ENCODE data around the gene CNKSR3.
"Not testable (repeated sequence)": the region's sequence is repeated elsewhere in the genome, so short reads cannot be mapped to it uniquely, and the experiment has no call there.

CNKSR3 gene

DNA sequence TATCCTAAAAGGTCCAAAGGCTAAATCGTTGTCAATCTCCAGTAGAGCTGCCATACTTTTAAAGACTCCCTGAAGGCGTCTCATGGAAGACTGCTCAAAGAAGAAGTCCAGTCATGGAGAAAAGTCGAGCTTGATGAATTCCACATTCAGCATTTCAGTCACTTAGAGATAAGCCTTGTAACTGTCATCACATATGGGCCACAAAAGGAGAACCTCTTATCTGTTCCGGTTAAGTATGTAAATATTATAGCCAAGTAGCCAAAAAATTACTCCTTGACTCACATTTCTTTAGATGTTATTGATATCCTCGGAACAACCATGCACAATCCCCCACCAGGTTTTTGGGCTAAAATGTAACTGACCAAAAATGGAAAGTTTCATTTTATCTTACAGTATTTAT, 9.8 kb upstream of the CNKSR3 start:
- TF ChIP-seq, protein P1, sequence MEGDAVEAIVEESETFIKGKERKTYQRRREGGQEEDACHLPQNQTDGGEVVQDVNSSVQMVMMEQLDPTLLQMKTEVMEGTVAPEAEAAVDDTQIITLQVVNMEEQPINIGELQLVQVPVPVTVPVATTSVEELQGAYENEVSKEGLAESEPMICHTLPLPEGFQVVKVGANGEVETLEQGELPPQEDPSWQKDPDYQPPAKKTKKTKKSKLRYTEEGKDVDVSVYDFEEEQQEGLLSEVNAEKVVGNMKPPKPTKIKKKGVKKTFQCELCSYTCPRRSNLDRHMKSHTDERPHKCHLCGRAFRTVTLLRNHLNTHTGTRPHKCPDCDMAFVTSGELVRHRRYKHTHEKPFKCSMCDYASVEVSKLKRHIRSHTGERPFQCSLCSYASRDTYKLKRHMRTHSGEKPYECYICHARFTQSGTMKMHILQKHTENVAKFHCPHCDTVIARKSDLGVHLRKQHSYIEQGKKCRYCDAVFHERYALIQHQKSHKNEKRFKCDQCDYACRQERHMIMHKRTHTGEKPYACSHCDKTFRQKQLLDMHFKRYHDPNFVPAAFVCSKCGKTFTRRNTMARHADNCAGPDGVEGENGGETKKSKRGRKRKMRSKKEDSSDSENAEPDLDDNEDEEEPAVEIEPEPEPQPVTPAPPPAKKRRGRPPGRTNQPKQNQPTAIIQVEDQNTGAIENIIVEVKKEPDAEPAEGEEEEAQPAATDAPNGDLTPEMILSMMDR (IDR thresholded peaks at IDR 0.05; ENCODE audit: low read depth, low read length, missing control alignments) = no peak
- no peak for DNase-seq (ENCODE audit: low read depth)
- in situ Hi-C loops (cut with HindIII; ENCODE audit: low sequenced_read_pairs) = no loop called here
- no peak overlapping the region for H3K4me3 ChIP-seq (ENCODE audit: low read depth, low read length)

DNA sequence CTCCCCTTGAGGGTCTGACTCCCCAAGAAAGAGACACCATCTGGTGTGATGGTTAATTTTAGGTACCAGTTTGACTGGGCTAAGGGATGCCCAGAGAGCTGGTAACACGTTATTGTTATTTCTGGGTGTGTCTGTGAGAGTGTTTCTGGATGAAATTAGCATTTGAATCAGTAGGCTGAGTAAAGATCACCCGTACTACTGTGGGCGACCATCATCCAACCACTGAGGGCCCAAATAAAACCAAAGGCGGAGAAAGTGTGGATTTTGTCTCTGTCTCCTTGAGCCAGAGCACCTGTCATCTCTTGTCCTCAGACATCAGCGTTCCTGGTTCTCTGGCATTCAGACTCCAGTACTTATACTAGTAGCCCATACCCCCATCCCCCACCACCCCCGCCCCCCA, 7.9 kb upstream of the CNKSR3 start:
- H3K4me3 ChIP-seq (ENCODE audit: low read depth, low read length) = no peak overlapping the region
- TF ChIP-seq, protein P1 (IDR thresholded peaks at IDR 0.05; ENCODE audit: low read depth, low read length, missing control alignments) = no peak
- in situ Hi-C loops (cut with HindIII; ENCODE audit: low sequenced_read_pairs) = no loop called here
- DNase-seq (ENCODE audit: low read depth) = no peak

DNA sequence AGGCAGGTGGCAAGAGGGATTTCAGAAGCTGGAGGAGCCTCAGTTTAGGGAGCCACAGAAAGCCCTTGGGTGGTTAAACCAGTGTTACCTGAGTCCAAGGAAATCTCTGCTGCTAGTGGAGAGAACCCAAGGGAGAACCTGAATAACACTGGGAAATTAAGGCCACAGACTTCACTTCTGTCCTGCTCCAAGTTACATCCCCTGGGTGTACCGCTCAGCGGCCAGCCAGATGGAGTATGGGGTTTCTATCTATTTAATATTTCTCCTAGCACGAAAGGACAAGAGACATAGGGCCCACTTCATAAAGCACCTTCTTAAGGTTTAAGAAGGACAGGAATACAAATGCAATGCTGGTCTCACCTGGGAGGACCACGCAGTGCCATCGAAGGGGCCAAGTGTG, 5.8 kb upstream of the CNKSR3 start:
- TF ChIP-seq, protein P1 (IDR thresholded peaks at IDR 0.05; ENCODE audit: low read depth, low read length, missing control alignments) = no peak
- H3K4me3 ChIP-seq (ENCODE audit: low read depth, low read length) = no peak overlapping the region
- no peak for DNase-seq (ENCODE audit: low read depth)
- in situ Hi-C loops (cut with HindIII; ENCODE audit: low sequenced_read_pairs) = no loop called here

DNA sequence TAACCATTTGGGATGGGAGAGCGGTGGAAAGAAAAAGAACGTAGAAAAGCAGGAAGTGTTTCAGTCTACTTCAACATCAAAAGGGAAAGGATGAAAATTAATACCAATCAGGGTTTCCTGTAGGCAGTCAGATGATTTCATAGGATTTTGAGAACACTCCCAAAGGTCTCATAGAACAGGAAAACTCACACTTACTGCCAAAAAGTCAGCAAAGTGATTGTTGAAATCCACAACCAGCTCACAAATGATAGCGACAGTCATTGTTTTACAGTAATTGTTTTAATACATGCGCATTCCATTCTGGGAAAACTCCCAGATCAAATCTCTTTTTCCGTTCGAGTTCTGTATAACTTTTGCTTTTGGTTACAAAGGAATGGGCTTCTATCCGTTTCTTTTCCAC, 5.3 kb upstream of the CNKSR3 start:
- no peak for DNase-seq (ENCODE audit: low read depth)
- H3K4me3 ChIP-seq (ENCODE audit: low read depth, low read length) = no peak overlapping the region
- in situ Hi-C loops (cut with HindIII; ENCODE audit: low sequenced_read_pairs) = no loop called here
- TF ChIP-seq, protein P1 (IDR thresholded peaks at IDR 0.05; ENCODE audit: low read depth, low read length, missing control alignments) = no peak

DNA sequence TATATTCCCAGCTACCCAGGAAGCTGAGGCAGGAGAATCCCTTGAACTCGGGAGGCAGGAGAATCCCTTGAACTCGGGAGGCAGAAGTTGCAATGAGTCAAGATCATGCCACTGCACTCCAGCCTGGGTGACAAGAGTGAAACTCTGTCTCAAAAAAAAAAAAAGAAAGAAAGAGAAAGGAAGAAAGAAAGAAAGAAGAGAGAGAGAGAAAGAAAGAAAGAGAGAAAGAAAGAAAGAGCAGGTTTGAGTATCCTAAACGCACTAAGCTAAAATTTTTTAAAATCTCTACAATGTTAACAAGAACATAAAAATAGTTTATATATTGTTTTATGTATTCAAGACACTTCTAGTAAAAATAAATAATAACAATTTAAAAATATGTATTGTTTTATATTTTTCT, 4.6 kb upstream of the CNKSR3 start:
- in situ Hi-C loops (cut with HindIII; ENCODE audit: low sequenced_read_pairs) = not testable (repeated sequence)

DNA sequence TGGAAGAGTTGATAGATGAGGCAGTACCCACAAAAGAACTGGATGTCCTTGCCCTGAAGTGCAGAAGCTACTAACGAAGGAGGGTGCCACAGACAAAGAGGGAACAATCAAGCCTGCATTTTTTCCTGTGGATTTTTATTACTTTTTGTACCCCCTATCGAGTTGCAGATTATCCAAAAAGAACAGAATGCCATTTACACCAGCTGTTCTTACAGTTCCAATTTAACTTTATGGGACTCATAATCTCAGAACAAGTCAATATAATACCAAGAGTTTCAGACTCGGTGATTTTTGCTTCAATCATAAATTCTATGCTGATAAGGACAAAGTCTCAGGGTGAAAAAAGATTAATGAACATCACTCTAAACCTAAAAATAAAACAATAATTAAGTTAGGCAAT, 4.0 kb upstream of the CNKSR3 start:
- no peak overlapping the region for H3K4me3 ChIP-seq (ENCODE audit: low read depth, low read length)
- in situ Hi-C loops (cut with HindIII; ENCODE audit: low sequenced_read_pairs) = no loop called here
- TF ChIP-seq, protein P1 (IDR thresholded peaks at IDR 0.05; ENCODE audit: low read depth, low read length, missing control alignments) = no peak
- DNase-seq (ENCODE audit: low read depth) = no peak

More for the DNA sequence above, 4.6 kb upstream of the CNKSR3 start:
- not testable (repeated sequence) for DNase-seq (ENCODE audit: low read depth); H3K4me3 ChIP-seq (ENCODE audit: low read depth, low read length)

DNA sequence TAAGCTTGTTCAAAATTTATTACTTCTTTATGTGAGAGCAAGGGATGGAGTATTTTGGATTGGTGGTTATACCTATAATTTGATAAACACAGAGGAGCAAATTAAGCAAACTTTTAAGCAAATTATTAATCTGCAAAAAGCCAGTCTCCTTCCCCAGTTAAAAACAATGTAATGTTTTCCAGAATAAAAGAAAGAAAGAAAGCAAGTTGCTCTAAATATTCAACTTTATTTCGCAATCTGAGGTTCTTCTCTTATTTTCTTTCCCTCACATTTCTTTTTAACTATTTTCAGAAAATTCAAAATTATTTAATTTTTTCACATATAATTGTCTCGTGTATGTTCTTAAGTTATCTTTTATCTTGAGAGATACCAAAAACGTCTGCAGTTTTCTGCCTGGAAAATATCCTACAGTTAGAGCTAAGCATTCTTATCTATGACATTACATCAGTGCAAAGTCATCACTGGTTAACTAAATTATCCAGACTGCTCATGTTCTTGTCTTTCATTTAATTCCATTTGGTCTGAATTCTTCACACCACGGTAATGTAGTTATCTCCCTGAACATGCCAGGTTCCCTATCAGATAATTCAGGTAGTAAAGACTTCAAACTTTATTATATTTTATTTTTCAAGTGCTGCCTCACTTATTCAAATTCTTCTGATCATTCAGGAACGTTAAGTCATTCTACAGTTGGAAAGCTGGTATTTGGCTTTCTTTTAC, 3.3 kb upstream of the CNKSR3 start:
- in situ Hi-C loops (cut with HindIII; ENCODE audit: low sequenced_read_pairs) = no loop called here
- H3K4me3 ChIP-seq (ENCODE audit: low read depth, low read length) = no peak overlapping the region
- TF ChIP-seq, protein P1 (IDR thresholded peaks at IDR 0.05; ENCODE audit: low read depth, low read length, missing control alignments) = no peak
- no peak for DNase-seq (ENCODE audit: low read depth)
